HCT116 (cell line): ENCODE data around the gene KCNK3.

Source experiments
- EZH2 ChIP-seq: fragments of 200-600 bp; sonication (generic); IDR thresholded peaks from 2 replicates; pipeline ENCODE4 v1.6.1; 2017; ENCODE audit warnings: antibody characterized with exemption, mixed run types
- EZH2phosphoT487 ChIP-seq: fragments of 200-600 bp; IDR thresholded peaks from 2 replicates; pipeline ENCODE4 v1.6.1; 2018; ENCODE audit warnings: antibody characterized with exemption, borderline replicate concordance
- JUND ChIP-seq: IDR thresholded peaks from 2 replicates; pipeline ENCODE4 v1.6.1; 2012
- POLR2A ChIP-seq: IDR thresholded peaks from 2 replicates; pipeline ENCODE4 v1.7.0; 2011; ENCODE audit warnings: borderline replicate concordance; ENCODE audit not compliant: insufficient read depth, insufficient read length; ENCODE audit errors: extremely low read depth
- SIN3A ChIP-seq: IDR thresholded peaks from 2 replicates; pipeline ENCODE4 v1.6.1; 2012; ENCODE audit warnings: low read depth
- ZFX ChIP-seq: fragments of 450-650 bp; IDR thresholded peaks from 2 replicates; pipeline ENCODE4 v1.6.1; 2017
- ZNF274 ChIP-seq: fragments of 200-500 bp; sonication (Bioruptor generic); IDR thresholded peaks from 2 replicates; pipeline ENCODE4 v1.6.1; 2014; ENCODE audit warnings: mild to moderate bottlenecking, low read depth, low read length, inconsistent platforms
- TF ChIP-seq, protein P1 (sequence below), 3 experiments: fragments of 200-600 bp in 1 of 3; sonication (generic) in 1 of 3; IDR thresholded peaks in 2 of 3; conservative IDR thresholded peaks in 1 of 3; 2 replicates each; pipeline ENCODE4 v1.5.1; 2012 to 2017; ENCODE audit warnings: low read depth in 2 of 3, low read length in 2 of 3, antibody characterized with exemption in 1 of 3, borderline replicate concordance in 1 of 3, control low read depth in 1 of 3, mild to moderate bottlenecking in 1 of 3, mixed read lengths in 1 of 3, mixed run types in 1 of 3, moderate library complexity in 1 of 3; ENCODE audit not compliant: insufficient read depth in 1 of 3
- TF ChIP-seq, protein P2 (sequence below): IDR thresholded peaks from 2 replicates; pipeline ENCODE4 v1.6.1; 2012; ENCODE audit warnings: low read depth
- TF ChIP-seq, protein P3 (sequence below): IDR thresholded peaks from 2 replicates; pipeline ENCODE4 v1.6.1; 2012

DNA sequence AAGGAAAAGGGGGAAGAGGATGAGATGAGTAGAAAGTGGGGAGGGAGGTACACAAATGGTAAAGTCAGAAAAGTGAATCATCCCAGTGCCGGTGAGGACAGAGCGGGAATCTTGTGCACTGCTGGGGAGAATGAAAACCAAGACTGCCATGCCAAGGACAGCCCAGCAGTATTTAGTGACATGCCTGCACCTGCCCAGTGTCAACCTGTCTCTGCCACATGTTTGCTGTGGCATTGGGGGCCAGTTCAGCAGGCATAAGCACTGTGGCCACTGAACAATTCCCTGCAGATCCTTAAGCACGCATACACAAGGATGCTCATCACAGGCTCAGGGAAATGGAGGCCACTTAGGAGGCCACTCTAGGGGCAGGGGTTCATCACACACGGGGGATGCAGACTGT is 5.2 kb upstream of the KCNK3 start:
- TF ChIP-seq JUND: no peak
- TF ChIP-seq, protein P1, sequence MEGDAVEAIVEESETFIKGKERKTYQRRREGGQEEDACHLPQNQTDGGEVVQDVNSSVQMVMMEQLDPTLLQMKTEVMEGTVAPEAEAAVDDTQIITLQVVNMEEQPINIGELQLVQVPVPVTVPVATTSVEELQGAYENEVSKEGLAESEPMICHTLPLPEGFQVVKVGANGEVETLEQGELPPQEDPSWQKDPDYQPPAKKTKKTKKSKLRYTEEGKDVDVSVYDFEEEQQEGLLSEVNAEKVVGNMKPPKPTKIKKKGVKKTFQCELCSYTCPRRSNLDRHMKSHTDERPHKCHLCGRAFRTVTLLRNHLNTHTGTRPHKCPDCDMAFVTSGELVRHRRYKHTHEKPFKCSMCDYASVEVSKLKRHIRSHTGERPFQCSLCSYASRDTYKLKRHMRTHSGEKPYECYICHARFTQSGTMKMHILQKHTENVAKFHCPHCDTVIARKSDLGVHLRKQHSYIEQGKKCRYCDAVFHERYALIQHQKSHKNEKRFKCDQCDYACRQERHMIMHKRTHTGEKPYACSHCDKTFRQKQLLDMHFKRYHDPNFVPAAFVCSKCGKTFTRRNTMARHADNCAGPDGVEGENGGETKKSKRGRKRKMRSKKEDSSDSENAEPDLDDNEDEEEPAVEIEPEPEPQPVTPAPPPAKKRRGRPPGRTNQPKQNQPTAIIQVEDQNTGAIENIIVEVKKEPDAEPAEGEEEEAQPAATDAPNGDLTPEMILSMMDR (IDR thresholded peaks at IDR 0.05 in 2 of 3, conservative IDR thresholded peaks at IDR 0.05 in 1 of 3; ENCODE audit: borderline replicate concordance in 1 of 3, insufficient read depth in 1 of 3, low read depth in 2 of 3, low read length in 2 of 3): no peak
- TF ChIP-seq SIN3A: no peak
- TF ChIP-seq ZNF274: no peak
- TF ChIP-seq EZH2: no peak
- TF ChIP-seq, protein P2, sequence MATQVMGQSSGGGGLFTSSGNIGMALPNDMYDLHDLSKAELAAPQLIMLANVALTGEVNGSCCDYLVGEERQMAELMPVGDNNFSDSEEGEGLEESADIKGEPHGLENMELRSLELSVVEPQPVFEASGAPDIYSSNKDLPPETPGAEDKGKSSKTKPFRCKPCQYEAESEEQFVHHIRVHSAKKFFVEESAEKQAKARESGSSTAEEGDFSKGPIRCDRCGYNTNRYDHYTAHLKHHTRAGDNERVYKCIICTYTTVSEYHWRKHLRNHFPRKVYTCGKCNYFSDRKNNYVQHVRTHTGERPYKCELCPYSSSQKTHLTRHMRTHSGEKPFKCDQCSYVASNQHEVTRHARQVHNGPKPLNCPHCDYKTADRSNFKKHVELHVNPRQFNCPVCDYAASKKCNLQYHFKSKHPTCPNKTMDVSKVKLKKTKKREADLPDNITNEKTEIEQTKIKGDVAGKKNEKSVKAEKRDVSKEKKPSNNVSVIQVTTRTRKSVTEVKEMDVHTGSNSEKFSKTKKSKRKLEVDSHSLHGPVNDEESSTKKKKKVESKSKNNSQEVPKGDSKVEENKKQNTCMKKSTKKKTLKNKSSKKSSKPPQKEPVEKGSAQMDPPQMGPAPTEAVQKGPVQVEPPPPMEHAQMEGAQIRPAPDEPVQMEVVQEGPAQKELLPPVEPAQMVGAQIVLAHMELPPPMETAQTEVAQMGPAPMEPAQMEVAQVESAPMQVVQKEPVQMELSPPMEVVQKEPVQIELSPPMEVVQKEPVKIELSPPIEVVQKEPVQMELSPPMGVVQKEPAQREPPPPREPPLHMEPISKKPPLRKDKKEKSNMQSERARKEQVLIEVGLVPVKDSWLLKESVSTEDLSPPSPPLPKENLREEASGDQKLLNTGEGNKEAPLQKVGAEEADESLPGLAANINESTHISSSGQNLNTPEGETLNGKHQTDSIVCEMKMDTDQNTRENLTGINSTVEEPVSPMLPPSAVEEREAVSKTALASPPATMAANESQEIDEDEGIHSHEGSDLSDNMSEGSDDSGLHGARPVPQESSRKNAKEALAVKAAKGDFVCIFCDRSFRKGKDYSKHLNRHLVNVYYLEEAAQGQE: no peak
- TF ChIP-seq POLR2A: no peak
- TF ChIP-seq ZFX: no peak
- TF ChIP-seq EZH2phosphoT487: no peak
- TF ChIP-seq, protein P3, sequence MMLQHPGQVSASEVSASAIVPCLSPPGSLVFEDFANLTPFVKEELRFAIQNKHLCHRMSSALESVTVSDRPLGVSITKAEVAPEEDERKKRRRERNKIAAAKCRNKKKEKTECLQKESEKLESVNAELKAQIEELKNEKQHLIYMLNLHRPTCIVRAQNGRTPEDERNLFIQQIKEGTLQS: no peak
